HepG2 (cell line): ENCODE data around the gene ESF1. TPM values are rescaled to one million over a fixed set of nuclear protein-coding genes. Genes with fewer than 3 reads are reported as not detected.

Source experiments
- BCL6 ChIP-seq: IDR thresholded peaks from 2 replicates; pipeline ENCODE4 v1.6.1; 2016; ENCODE audit warnings: missing genetic modification reagents, missing compliant biosample characterization
- ELF4 ChIP-seq: sonication (generic); formaldehyde crosslinking; IDR thresholded peaks from 2 replicates; pipeline ENCODE4 v1.5.0; 2020; ENCODE audit warnings: missing genetic modification reagents, mild to moderate bottlenecking, moderate library complexity, borderline replicate concordance
- JUNB ChIP-seq: sonication (generic); formaldehyde crosslinking; IDR thresholded peaks from 2 replicates; pipeline ENCODE4 v1.8.0; 2022; ENCODE audit warnings: missing genetic modification reagents, mild to moderate bottlenecking, borderline replicate concordance
- MBNL3 ChIP-seq: fragments of 250-450 bp; sonication (Bioruptor Pico); conservative IDR thresholded peaks from 2 replicates; pipeline ENCODE4 v1.8.0; 2022; ENCODE audit warnings: mild to moderate bottlenecking, inconsistent platforms
- MEIS1 ChIP-seq: sonication (generic); formaldehyde crosslinking; IDR thresholded peaks from 2 replicates; pipeline ENCODE4 v1.9.0; 2021; ENCODE audit warnings: mild to moderate bottlenecking, missing genetic modification reagents, moderate library complexity, borderline replicate concordance
- PCBP2 ChIP-seq: fragments of 200-400 bp; formaldehyde crosslinking; optimal IDR thresholded peaks from 2 replicates; pipeline ENCODE3; 2018; ENCODE audit warnings: low read length, low read depth; ENCODE audit not compliant: poor library complexity, severe bottlenecking
- SAFB2 ChIP-seq: sonication (generic); formaldehyde crosslinking; IDR thresholded peaks from 2 replicates; pipeline ENCODE4 v1.5.1; 2020; ENCODE audit warnings: missing genetic modification reagents, low read depth, mild to moderate bottlenecking, borderline replicate concordance
- SKI ChIP-seq: fragments of 450-650 bp; IDR thresholded peaks from one replicate; pipeline ENCODE4 v1.6.1; 2018; ENCODE audit warnings: mild to moderate bottlenecking; ENCODE audit not compliant: partially characterized antibody
- TOPORS ChIP-seq: sonication (generic); formaldehyde crosslinking; IDR thresholded peaks from 2 replicates; pipeline ENCODE4 v1.8.0; 2023; ENCODE audit warnings: mild to moderate bottlenecking, missing genetic modification reagents
- ZNF354B ChIP-seq: sonication (generic); formaldehyde crosslinking; IDR thresholded peaks from 2 replicates; pipeline ENCODE4 v1.8.0; 2022; ENCODE audit warnings: mild to moderate bottlenecking, missing genetic modification reagents
- polyA plus RNA-seq, 8 experiments: library from polyadenylated mRNA; depleted of rRNA in 3 of 8; stranded (reverse) in 7 of 8; unstranded in 1 of 8; fragments of >200 nt; fragmentation: Illumina TruSeq in 4 of 8; extraction: Trizol in 4 of 8; gene quantifications; 2 replicates each; pipeline versions ENCODE4 v1.2.1 to v1.2.3, GENCODE V29; 2011 to 2016; ENCODE audit warnings: low read depth in 4 of 8, missing spikeins in 1 of 8, mixed read lengths in 1 of 8; ENCODE audit not compliant: insufficient read depth in 1 of 8
- total RNA-seq, 5 experiments: library from RNA; depleted of rRNA; stranded (reverse); fragments of >200 nt; fragmentation: Illumina TruSeq; extraction: Trizol; gene quantifications; 2 replicates each; pipeline ENCODE4 v1.2.3, GENCODE V29; 2016; ENCODE audit warnings: low read depth in 1 of 5
- TF ChIP-seq, protein P1 (sequence below): sonication (generic); formaldehyde crosslinking; IDR thresholded peaks from 2 replicates; pipeline ENCODE4; 2020; ENCODE audit warnings: missing genetic modification reagents, mild to moderate bottlenecking, borderline replicate concordance
- TF ChIP-seq, protein P2 (sequence below): sonication (generic); formaldehyde crosslinking; IDR thresholded peaks from one replicate; pipeline ENCODE4 v1.5.1; 2020; ENCODE audit warnings: mild to moderate bottlenecking, missing genetic modification reagents; ENCODE audit errors: not compliant biosample characterization
- TF ChIP-seq, protein P3 (sequence below): sonication (generic); formaldehyde crosslinking; conservative IDR thresholded peaks from 2 replicates; pipeline ENCODE4 v1.8.0; 2022; ENCODE audit warnings: low read depth, missing genetic modification reagents

The ESF1 gene
- total and polyA plus RNA-seq, 2 of the 13 experiments (the other 11 are each of a cell fraction or from before 2014, with no cell fraction given) = 7.3 to 66.9 TPM

DNA sequence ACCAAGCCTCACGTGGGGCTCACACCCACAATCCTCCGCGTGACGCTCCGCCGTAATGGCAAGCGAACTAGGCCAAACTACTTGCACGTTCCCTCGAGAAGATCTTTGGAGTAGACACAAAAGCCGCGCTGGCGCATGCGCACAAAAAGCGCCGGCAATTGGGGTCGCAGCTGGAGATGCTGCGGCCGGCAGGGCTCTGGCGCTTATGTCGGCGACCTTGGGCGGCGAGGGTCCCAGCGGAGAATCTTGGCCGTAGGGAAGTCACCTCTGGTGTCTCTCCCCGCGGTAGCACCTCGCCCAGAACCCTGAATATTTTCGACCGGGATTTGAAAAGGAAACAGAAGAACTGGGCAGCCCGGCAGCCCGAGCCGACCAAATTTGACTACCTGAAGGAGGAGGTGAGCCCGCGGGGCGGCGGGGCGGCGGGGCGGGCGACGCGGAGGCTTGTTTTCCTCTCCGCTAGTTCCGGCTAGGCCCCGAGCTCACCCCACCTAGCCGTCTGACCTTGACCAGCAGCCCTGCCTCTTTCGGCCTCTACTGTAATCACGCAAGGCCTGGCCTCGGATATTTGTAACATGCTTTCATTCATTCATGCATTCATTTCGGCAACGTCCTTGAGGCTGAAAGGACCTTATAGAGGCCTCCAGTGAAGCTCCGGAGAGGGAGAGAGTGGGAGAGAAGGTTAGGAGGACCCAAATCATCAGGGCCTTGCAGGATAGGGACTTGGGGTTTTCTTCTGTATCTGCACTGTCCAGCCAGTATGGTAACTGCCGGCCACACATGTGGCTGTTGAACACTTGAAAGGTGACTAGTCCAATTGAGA lies at the start of gene ESF1, which contains the start of gene NDUFAF5 (continued):
- TF ChIP-seq SAFB2 (CRISPR knock-in tag) = peak; percentile 61; the same call in 1 of the 2 replicates
- peak; percentile 90 for TF ChIP-seq TOPORS (CRISPR knock-in tag)
- TF ChIP-seq, protein P1, sequence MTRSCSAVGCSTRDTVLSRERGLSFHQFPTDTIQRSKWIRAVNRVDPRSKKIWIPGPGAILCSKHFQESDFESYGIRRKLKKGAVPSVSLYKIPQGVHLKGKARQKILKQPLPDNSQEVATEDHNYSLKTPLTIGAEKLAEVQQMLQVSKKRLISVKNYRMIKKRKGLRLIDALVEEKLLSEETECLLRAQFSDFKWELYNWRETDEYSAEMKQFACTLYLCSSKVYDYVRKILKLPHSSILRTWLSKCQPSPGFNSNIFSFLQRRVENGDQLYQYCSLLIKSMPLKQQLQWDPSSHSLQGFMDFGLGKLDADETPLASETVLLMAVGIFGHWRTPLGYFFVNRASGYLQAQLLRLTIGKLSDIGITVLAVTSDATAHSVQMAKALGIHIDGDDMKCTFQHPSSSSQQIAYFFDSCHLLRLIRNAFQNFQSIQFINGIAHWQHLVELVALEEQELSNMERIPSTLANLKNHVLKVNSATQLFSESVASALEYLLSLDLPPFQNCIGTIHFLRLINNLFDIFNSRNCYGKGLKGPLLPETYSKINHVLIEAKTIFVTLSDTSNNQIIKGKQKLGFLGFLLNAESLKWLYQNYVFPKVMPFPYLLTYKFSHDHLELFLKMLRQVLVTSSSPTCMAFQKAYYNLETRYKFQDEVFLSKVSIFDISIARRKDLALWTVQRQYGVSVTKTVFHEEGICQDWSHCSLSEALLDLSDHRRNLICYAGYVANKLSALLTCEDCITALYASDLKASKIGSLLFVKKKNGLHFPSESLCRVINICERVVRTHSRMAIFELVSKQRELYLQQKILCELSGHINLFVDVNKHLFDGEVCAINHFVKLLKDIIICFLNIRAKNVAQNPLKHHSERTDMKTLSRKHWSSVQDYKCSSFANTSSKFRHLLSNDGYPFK (CRISPR knock-in tag) = peak; percentile 90; the same call in 1 of the 2 replicates
- TF ChIP-seq, protein P2, sequence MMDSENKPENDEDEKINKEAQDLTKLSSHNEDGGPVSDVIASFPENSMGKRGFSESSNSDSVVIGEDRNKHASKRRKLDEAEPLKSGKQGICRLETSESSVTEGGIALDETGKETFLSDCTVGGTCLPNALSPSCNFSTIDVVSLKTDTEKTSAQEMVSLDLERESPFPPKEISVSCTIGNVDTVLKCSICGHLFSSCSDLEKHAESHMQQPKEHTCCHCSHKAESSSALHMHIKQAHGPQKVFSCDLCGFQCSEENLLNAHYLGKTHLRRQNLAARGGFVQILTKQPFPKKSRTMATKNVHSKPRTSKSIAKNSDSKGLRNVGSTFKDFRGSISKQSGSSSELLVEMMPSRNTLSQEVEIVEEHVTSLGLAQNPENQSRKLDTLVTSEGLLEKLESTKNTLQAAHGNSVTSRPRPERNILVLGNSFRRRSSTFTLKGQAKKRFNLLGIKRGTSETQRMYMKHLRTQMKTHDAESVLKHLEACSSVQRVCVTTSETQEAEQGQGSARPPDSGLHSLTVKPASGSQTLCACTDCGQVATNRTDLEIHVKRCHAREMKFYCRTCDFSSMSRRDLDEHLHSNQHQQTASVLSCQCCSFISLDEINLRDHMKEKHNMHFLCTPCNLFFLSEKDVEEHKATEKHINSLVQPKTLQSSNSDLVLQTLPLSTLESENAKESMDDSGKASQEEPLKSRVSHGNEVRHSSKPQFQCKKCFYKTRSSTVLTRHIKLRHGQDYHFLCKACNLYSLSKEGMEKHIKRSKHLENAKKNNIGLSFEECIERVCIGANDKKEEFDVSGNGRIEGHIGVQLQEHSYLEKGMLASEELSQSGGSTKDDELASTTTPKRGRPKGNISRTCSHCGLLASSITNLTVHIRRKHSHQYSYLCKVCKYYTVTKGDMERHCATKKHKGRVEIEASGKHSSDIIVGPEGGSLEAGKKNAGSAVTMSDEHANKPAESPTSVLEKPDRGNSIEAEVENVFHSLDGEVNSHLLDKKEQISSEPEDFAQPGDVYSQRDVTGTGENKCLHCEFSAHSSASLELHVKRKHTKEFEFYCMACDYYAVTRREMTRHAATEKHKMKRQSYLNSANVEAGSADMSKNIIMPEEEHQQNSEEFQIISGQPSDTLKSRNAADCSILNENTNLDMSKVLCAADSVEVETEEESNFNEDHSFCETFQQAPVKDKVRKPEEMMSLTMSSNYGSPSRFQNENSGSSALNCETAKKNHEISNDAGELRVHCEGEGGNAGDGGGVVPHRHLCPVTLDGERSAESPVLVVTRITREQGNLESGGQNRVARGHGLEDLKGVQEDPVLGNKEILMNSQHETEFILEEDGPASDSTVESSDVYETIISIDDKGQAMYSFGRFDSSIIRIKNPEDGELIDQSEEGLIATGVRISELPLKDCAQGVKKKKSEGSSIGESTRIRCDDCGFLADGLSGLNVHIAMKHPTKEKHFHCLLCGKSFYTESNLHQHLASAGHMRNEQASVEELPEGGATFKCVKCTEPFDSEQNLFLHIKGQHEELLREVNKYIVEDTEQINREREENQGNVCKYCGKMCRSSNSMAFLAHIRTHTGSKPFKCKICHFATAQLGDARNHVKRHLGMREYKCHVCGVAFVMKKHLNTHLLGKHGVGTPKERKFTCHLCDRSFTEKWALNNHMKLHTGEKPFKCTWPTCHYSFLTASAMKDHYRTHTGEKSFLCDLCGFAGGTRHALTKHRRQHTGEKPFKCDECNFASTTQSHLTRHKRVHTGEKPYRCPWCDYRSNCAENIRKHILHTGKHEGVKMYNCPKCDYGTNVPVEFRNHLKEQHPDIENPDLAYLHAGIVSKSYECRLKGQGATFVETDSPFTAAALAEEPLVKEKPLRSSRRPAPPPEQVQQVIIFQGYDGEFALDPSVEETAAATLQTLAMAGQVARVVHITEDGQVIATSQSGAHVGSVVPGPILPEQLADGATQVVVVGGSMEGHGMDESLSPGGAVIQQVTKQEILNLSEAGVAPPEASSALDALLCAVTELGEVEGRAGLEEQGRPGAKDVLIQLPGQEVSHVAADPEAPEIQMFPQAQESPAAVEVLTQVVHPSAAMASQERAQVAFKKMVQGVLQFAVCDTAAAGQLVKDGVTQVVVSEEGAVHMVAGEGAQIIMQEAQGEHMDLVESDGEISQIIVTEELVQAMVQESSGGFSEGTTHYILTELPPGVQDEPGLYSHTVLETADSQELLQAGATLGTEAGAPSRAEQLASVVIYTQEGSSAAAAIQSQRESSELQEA (CRISPR knock-in tag) = peak; percentile 63
- TF ChIP-seq BCL6 (CRISPR knock-in tag) = peak; percentile 77
- TF ChIP-seq, protein P3, sequence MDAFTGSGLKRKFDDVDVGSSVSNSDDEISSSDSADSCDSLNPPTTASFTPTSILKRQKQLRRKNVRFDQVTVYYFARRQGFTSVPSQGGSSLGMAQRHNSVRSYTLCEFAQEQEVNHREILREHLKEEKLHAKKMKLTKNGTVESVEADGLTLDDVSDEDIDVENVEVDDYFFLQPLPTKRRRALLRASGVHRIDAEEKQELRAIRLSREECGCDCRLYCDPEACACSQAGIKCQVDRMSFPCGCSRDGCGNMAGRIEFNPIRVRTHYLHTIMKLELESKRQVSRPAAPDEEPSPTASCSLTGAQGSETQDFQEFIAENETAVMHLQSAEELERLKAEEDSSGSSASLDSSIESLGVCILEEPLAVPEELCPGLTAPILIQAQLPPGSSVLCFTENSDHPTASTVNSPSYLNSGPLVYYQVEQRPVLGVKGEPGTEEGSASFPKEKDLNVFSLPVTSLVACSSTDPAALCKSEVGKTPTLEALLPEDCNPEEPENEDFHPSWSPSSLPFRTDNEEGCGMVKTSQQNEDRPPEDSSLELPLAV (CRISPR knock-in tag) = peak; percentile 86; the same call in 1 of the 2 replicates
- TF ChIP-seq PCBP2 = no peak
- no peak for TF ChIP-seq MBNL3 (CRISPR knock-in tag)
- TF ChIP-seq ELF4 (CRISPR knock-in tag) = no peak; the same call in 1 of the 2 replicates
- peak; percentile 85; the same call in 1 of the 2 replicates for TF ChIP-seq MEIS1 (CRISPR knock-in tag)
- TF ChIP-seq SKI = peak; percentile 70
- TF ChIP-seq JUNB (CRISPR knock-in tag) = peak; percentile 93
- TF ChIP-seq ZNF354B (CRISPR knock-in tag) = 0 out of 2 replicates have a peak, but pooled peaks have one; percentile 64
